Renal pelvis (tissue), 4 donors: ENCODE measurements around the gene SEMA3B. TPM values are rescaled to one million over a fixed set of nuclear protein-coding genes. Genes with fewer than 3 reads are reported as not detected.
"Not testable (repeated sequence)": the region's sequence is repeated elsewhere in the genome, so short reads cannot be mapped to it uniquely, and the experiment has no call there.

Source experiments
- DNase-seq: peaks from one replicate; pipeline ENCODE4 v3.0.0-alpha.2; 2013
- polyA plus RNA-seq, 3 donors: library from polyadenylated mRNA; unstranded; fragments of 120-200 nt; gene quantifications; one replicate each; pipeline ENCODE4 v1.2.1, GENCODE V29; 2013; ENCODE audit not compliant: insufficient read length in 3 of 3

The SEMA3B gene
- polyA plus RNA-seq, 3 donors: 100 to 126 (median 122) TPM

GRCh38 chr3:50270422-50271224, 1.7 kb downstream of the SEMA3B start:
- DNase-seq: no peak

- no peak for DNase-seq
Observed at GRCh38 chr3:50271314-50271936, 2.5 kb downstream of the SEMA3B start.

- not testable (repeated sequence) for DNase-seq
Observed at GRCh38 chr3:50272538-50272910, 3.6 kb downstream of the SEMA3B start.

DNA sequence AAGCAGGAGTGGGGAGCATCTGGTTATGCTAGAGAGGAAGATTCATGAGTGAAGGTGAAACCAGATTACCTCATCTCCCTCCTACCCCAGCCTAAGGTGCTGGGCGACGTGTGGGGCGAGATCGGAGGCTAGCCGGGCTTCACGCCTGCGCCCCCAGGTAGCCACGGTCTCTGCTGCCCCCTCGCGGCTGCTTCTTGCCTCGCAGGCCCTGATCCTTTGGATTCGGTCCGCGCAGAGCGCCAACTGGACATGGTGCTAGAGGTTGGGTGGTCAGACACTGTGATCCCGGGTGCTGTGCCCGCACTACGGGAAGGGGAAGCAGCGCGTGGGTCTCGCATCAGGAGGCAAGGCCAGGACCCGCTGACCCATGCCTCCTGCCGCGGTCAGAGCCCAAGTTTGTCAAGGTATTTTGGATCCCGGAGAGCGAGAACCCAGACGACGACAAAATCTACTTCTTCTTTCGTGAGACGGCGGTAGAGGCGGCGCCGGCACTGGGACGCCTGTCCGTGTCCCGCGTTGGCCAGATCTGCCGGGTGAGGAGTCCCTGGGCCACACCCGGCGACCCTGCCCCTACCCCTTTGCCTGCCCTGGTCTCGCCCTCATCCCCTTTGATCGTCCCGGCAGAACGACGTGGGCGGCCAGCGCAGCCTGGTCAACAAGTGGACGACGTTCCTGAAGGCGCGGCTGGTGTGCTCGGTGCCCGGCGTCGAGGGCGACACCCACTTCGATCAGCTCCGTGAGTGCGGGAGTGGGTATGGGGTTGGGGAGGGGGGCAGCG, 4.2 kb downstream of the SEMA3B start:
- DNase-seq: peak; percentile 78

DNA sequence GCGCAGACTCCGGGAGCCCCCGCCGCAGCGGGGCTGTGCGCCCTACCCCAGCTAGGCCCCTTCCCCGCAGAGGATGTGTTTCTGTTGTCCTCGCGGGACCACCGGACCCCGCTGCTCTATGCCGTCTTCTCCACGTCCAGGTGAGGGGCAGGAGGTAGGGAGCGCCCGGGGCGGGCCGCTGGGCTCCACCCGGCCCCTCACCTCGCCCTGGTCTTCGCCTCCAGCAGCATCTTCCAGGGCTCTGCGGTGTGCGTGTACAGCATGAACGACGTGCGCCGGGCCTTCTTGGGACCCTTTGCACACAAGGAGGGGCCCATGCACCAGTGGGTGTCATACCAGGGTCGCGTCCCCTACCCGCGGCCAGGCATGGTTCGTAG, 4.7 kb downstream of the SEMA3B start:
- DNase-seq: no peak

DNA sequence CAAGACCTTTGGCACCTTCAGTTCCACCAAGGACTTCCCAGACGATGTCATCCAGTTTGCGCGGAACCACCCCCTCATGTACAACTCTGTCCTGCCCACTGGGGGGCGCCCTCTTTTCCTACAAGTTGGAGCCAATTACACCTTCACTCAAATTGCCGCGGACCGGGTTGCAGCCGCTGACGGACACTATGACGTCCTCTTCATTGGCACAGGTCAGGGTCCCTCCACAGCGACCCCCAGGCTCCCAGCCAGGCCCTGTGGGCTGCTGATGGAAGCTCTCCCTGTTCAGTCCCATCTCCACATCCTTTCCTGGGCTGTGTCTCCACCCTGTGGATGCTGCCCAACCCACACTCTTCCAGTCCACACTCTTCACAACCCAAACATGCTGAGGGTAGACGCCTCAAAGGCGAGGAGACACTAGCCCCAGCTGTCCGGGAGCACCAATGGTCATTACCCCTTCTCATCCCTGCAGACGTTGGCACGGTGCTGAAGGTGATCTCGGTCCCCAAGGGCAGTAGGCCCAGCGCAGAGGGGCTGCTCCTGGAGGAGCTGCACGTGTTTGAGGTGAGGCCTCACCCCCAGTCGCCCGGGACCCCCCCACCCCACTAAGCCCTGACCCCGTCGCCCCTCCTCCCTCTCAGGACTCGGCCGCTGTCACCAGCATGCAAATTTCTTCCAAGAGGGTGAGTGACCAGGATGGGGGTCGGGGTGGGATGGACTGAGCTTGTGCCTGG, 5.6 kb downstream of the SEMA3B start:
- no peak for DNase-seq

- DNase-seq: no peak
Observed at GRCh38 chr3:50275141-50275995, 6.4 kb downstream of the SEMA3B start.

GRCh38 chr3:50275996-50276761, 7.2 kb downstream of the SEMA3B start:
- DNase-seq: no peak

DNA sequence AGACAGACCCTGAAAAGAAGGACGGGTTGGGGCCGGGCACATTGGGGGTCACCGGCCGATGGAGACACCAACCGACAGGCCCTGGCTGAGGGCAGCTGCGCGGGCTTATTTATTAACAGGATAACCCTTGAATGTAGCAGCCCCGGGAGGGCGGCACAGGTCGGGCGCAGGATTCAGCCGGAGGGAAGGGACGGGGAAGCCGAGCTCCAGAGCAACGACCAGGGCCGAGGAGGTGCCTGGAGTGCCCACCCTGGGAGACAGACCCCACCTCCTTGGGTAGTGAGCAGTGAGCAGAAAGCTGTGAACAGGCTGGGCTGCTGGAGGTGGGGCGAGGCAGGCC, 7.8 kb downstream of the SEMA3B start:
- DNase-seq: no peak

DNA sequence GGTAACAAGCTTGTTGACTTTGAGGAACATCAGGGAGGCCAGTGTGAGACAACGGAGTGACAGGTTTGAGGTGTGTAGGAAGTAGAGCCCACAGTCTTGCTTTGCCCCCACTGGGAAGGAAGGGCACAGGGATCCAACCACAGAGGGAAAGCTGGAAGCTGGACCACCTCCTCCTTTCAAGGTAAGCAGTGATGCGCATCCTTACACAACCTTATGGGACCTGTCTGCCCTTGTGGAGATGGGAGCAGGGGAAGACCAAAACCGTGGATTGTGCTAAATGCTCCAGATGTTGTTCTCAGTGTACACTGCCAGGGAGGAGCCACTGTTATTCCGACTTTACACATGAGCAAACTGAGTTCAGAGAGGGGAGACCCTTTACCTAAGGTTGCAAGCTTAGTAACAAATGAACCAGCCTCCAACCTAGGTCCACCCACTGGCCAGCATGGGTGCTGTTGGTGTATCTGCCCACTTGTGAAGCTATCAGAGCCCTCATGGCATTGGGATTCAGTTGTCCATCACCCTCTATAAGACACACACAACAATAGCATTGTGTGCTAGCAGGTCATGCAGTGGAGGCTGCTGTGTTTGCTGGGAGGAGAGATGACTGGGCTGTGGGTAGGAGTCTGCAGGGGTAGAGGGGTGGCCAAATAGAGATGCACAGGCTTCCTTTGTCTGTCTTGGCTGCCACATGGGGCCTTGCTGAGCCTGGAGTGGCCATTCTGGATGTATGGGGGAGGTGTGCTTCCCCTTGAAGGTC, 9.4 kb downstream of the SEMA3B start:
- DNase-seq: no peak

- no peak for DNase-seq
Observed at GRCh38 chr3:50278880-50279224, 9.9 kb downstream of the SEMA3B start, which contains the start of gene LSMEM2. Gene LSMEM2, plus strand, starts transcription at chr3:50279087. Its CDS starts 27 bp downstream, at chr3:50279114.

DNA sequence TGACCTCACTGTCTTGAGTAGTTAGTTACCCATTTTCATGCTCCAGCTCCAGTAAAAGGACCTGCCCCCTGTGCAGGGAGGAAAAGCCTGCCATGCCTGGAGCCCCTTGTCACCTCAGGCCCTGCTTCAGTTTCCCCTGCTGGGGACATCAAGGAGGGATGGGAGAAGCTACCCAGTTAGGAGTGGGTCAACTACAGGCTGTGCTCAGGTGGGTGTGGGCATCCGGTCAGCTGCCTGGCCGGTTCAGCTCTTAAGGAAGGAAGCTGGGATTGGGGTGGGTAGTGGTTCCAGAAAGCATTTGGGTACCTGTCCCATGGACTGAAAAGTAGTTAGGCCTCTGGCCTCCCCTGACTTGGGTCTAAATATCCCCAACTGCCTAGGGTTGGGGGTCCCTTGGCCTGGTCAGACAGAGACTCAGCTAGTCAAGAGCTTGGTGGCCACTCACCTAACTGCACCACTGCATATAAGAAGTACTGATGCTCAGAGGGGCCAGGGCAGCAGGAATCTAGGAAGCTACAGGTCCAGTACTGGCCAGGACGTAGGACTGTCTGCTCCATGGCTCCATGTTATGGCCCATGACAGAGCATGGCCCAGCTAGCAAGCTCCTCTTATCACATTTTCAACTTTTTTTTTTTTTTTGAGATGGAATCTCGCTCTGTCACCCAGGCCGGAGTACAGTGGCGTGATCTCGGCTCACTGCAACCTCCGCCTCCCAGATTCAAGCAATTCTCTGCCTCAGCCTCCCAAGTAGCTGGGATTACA, 10.5 kb downstream of the SEMA3B start:
- no peak for DNase-seq

- DNase-seq: not testable (repeated sequence)
Observed at GRCh38 chr3:50284121-50284520, 15.2 kb downstream of the SEMA3B start.

- no peak for DNase-seq
Observed at GRCh38 chr3:50286322-50287227, 17.6 kb downstream of the SEMA3B start.

- DNase-seq: no peak
Observed at GRCh38 chr3:50287262-50287661, 18.3 kb downstream of the SEMA3B start.

GRCh38 chr3:50288387-50289007, 19.6 kb downstream of the SEMA3B start:
- DNase-seq: no peak

DNA sequence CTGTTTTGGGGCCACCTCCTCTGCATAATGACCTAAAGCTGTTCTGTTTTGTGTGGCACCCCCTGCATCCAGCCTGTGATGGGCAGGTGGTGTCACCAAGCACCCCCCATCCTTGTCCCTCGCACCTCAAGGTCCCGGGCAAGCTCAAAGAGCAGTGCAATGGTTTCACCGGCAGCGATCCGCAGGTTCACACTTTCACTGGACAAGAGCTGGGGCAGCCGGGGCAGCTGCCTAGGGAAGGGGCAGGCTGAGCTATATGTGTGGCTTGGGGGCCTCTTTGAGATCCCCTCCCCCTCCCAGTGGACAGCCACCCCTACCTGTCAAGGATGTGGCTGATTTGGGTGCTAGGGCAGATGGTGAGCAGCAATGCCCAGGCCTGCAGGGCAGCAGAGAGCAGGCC, 20.2 kb downstream of the SEMA3B start:
- DNase-seq: no peak
